Esophagus squamous epithelium (tissue), 4 donors: ENCODE data around the gene SEC16B.

ENCODE experiments used
- POLR2A ChIP-seq, 4 donors: fragments of 450-650 bp; IDR thresholded peaks; one replicate each; pipeline ENCODE4 v1.6.1; 2017; ENCODE audit warnings: antibody characterized with exemption in 4 of 4, mild to moderate bottlenecking in 4 of 4, moderate library complexity in 3 of 4
- TF ChIP-seq, protein P1 (sequence below), 6 experiments: fragments of 450-650 bp in 4 of 6; fragments of 200-600 bp in 2 of 6; sonication (generic) in 2 of 6; IDR thresholded peaks; one replicate each; pipeline ENCODE4 v1.5.1; 2016 to 2019; ENCODE audit warnings: antibody characterized with exemption in 6 of 6, mild to moderate bottlenecking in 4 of 6, moderate library complexity in 4 of 6

GRCh38 chr1:177983482-177984135 is 13.8 kb upstream of the SEC16B start:
- TF ChIP-seq, protein P1, sequence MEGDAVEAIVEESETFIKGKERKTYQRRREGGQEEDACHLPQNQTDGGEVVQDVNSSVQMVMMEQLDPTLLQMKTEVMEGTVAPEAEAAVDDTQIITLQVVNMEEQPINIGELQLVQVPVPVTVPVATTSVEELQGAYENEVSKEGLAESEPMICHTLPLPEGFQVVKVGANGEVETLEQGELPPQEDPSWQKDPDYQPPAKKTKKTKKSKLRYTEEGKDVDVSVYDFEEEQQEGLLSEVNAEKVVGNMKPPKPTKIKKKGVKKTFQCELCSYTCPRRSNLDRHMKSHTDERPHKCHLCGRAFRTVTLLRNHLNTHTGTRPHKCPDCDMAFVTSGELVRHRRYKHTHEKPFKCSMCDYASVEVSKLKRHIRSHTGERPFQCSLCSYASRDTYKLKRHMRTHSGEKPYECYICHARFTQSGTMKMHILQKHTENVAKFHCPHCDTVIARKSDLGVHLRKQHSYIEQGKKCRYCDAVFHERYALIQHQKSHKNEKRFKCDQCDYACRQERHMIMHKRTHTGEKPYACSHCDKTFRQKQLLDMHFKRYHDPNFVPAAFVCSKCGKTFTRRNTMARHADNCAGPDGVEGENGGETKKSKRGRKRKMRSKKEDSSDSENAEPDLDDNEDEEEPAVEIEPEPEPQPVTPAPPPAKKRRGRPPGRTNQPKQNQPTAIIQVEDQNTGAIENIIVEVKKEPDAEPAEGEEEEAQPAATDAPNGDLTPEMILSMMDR (IDR thresholded peaks at IDR 0.05): no peak
- TF ChIP-seq POLR2A (IDR thresholded peaks at IDR 0.05): no peak
